Measurements from ENCODE around the gene HS6ST1.

The HS6ST1 gene

DNA sequence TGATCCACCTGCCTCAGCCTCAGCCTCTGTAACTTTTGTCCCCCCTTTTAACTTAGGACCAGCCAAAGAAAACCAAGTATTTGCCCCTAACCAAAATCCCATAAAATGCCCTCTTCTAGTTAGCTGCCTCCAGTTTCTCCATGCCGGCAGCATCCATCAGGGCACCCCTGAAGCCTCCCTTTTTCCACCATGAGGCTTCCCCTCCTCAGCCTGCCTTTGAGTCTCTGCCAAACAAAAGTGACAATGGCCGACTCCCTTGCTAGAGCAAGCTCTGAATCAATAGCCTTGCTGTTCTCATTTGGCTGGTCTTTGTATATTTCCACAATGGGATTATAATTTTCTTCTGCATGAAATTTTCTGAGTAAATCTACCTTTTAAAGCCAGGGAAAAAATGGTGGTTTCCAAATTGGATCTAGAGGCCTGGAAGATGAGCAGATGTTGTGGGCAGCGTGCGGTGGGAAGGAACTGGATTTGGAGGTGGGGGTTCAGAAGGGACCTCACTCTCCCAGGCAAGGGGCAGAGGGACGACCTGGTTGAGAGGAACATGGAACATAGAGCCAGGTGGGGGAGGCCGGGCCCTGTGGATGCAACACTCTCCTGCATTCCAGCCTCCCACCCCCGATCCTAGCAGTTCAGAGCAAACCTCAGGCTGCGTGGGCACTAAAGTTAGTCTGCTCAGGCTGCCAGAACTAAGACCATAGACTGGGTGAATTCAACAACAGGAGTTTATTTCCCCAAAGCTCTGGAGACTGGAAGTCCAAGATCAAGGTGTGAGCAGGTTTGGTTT is 80.6 kb downstream of the HS6ST1 start:
- DNase-seq (ENCODE audit: low spot score), result no peak

DNA sequence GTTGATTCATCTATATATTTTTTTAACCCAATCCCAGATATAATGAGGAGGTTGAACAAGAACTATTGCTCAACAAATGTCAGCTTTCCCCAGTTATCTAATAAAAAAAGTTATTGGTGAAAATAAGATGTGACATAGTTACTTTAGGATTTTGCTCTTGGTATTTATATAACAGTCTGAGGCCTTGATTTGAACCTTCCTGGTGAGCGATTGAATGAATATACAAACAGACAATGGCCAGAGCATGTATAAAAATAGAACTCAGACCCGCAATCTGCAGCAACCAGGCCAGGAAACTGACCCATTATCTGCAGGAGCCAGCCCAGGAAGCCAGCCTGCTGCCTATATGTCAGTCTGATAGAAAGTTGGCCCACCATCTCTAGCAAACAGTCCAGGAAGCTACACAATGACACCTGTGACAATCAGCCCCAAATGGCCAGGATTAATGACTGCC is 81.6 kb downstream of the HS6ST1 start:
- DNase-seq (ENCODE audit: low spot score), result no peak

DNA sequence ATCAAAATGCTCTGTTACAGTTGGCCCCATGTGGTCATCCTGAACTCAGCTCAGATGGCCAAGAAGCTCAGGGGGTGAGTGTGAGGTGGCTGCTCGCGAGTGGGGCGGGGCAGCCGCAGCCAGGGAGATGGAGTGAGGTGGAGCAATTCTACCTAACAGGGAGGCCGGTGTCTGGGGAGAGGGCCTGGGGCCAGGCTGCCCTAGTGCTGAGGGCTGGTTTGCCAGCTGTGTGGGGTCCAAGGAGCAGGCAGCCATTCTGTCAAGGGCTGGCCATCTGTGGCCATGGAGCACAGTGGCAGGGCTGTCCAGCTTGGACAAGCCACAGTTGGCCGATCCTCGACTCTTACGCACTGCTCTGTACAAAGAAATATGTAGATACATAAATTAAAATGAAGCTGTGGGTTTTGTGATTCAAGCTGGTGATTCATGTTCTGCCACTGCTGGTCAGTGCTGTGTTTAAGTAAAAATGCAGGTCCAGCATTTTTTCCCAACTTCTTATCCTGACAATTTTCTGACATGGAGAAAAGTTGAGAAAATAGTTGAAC is 82.1 kb downstream of the HS6ST1 start:
- DNase-seq (ENCODE audit: low spot score), result peak; percentile 77

- no peak for DNase-seq (ENCODE audit: low spot score)
Observed at GRCh38 chr2:128235581-128235980, 83.1 kb downstream of the HS6ST1 start.

DNA sequence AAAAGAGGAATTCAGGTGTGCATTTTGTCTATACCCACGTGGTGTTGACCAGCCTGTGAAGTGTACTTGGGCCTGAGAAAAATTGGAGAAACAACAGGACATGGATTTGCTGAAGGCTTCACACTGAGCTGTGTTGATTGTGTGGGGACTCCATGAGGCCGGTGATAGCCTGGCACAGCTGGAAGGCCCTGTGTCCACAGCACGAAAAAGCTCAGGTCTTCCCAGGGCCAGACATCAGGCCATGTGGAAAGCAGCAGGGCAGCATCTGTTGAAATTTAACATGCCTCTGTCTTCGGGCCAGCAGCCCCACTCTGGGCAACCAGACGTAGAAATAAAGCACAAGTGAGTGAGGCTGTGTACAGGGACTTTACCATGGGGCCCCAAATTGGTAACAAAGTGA is 84.1 kb downstream of the HS6ST1 start:
- no peak for DNase-seq (ENCODE audit: low spot score)

DNA sequence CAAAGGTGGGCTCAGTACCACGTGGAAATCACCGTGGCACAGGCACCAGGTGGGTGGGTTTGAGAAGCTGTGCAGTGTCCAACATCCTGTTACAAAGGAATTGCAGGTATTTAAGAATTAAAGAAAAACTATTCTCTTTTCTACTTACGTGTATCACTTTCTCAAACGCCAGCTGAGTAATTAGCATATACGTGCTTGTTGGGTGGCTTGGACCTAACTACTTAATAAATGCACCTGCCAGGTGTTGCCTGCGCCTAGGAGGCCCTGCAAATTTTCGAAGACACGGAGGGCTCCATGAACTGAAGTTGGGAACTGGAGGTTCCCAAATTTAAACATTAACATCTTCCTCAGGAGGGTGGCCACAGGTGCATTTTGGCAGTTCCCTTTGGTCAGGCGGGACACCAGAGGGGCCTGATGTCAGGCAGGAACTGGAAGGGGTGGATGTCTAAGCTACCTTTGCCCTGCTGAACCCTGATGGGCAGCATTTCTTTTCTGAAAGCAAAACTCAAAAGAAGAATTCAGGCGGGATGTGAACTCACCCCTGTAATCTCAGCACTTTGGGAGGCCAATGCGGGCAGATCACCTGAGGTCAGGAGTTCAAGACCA is 84.8 kb downstream of the HS6ST1 start:
- DNase-seq (ENCODE audit: low spot score), result no peak

- peak; percentile 96 for DNase-seq (ENCODE audit: low spot score)
Observed at GRCh38 chr2:128232965-128233789, 85.5 kb downstream of the HS6ST1 start.

DNA sequence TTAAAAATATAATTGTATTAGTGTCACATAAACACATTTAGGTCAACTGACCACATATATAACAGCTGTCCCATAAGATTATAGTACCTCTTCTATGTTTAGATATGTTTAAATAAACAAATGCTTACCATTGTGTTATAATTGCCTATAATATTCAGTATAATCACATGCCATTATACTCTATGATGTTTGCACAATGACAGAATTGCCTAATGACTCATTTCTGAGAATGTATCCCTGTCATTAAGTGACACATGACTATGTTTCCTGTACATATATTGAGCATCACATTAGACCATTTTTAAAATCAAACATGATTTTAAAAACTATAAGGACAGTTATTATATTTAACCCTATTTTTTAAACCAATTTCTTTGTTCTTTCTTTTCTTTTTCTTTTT is 89.8 kb downstream of the HS6ST1 start:
- DNase-seq (ENCODE audit: low spot score), result no peak

GRCh38 chr2:128227862-128228261 is 90.8 kb downstream of the HS6ST1 start:
- DNase-seq (ENCODE audit: low spot score), result no peak

DNA sequence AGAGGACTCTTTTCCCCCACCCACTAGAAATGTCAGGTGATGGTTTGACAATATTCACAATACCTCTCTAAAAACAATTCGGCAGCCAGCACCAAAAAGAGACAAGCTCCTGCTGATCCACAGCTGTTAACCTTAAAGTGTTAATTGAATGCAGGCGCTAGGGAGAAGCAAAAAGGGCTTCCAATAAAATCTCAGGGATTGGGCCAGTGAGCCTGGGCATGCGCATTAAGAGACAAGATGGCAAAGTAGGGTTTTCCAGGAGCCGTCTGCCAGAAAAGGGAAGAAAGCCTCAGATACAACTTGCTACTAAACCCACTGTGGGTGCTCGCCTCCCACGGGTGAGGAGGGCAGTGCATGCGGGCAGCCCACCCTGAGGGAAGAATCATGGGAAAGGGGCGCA is 98.8 kb downstream of the HS6ST1 start:
- no peak for DNase-seq (ENCODE audit: low spot score)

- no peak for DNase-seq (ENCODE audit: low spot score)
Observed at GRCh38 chr2:128217671-128218070, 101.0 kb downstream of the HS6ST1 start.

DNA sequence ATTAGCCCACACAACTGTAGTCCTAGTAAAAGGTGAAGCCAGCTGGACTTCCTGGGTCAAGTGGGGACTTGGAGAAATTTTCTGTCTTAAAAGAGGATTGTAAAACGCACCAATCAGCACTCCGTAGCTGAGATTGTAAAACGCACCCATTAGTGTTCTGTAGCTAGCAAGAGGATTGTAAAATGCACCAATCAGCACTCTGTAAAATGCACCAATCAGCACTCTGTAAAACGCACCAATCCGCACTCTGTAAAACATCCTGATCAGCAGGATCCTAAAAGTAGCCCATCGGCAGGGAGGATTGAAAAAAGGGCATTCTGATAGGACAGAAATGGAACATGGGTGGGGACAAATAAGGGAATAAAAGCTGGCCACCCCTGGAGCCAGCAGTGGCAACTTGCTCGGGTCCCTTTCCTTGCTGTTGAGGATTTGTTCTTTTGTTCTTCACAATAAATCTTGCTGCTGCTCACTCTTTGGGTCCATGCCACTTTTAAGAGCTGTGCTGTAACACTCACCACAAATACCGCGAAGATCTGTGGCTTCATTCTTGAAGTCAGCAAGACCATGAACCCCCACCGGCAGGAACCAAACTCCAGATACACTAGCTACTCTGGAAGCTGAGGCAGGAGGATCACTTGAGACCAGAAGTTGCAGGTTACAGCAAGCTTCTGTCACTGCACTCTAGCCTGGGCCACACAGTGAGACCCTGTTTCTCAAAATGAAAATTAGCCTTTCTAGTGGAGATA is 102.6 kb downstream of the HS6ST1 start:
- DNase-seq (ENCODE audit: low spot score), result no peak

Data from AG20443 (cell line).